IMR-90 (cell line): ENCODE measurements around the gene NPAS3. TPM values are rescaled to one million over a fixed set of nuclear protein-coding genes. Genes with fewer than 3 reads are reported as not detected.

Experiments used
- ATAC-seq: fragments of 200-7000 bp; cut with Tn5 transposase; 2 replicates; pipeline ENCODE4 v1.9.1; 2020; ENCODE audit warnings: low read depth, mild to moderate bottlenecking, moderate library complexity
- BruUV-seq: library from RNA; stranded (reverse); fragments of 400-500 nt; replicated peaks from 2 replicates; lab custom pipeline; 2021; lab: Mats Ljungman, UMichigan
- CTCF ChIA-PET: fragments of 300-600 bp; formaldehyde crosslinking; extraction: SDS; loops from one replicate; lab custom pipeline; 2021; ENCODE audit warnings: antibody characterized with exemption; lab: Yijun Ruan, JAX
- POLR2A ChIA-PET: fragments of 300-600 bp; sonication (Branson Sonifier 250); formaldehyde crosslinking; loops from one replicate; lab custom pipeline; 2022; ENCODE audit warnings: antibody characterized with exemption; ENCODE audit not compliant: unreplicated experiment; lab: Charles Lee
- DNase-seq: peaks from one replicate; pipeline ENCODE4 v3.0.0; 2013
- H2AFZ ChIP-seq: replicated peaks from 2 replicates; pipeline ENCODE3; 2013; ENCODE audit warnings: low read length, mild to moderate bottlenecking; ENCODE audit not compliant: poor library complexity
- H2AK5ac ChIP-seq: 2 replicates; pipeline ENCODE4 v1.6.1; 2013; ENCODE audit warnings: low read depth, low read length, inconsistent platforms
- H2AK9ac ChIP-seq: replicated peaks from 2 replicates; pipeline ENCODE3; 2013; ENCODE audit warnings: mild to moderate bottlenecking, low read depth, low read length, moderate library complexity; ENCODE audit not compliant: poor library complexity
- H2BK120ac ChIP-seq: 2 replicates; pipeline ENCODE4 v1.6.1; 2013; ENCODE audit warnings: low read depth, low read length, inconsistent platforms
- H2BK15ac ChIP-seq: 3 replicates; pipeline ENCODE4 v1.6.1; 2013; ENCODE audit warnings: low read depth, low read length, inconsistent platforms
- H2BK20ac ChIP-seq: 2 replicates; pipeline ENCODE4 v1.6.1; 2013; ENCODE audit warnings: low read depth, mild to moderate bottlenecking, inconsistent platforms, low read length, moderate library complexity
- H2BK5ac ChIP-seq: 2 replicates; pipeline ENCODE4 v1.6.1; 2013; ENCODE audit warnings: mild to moderate bottlenecking, low read depth, low read length, inconsistent platforms; ENCODE audit not compliant: poor library complexity, severe bottlenecking
- H3K14ac ChIP-seq: replicated peaks from 2 replicates; pipeline ENCODE4 v1.6.1; 2013; ENCODE audit warnings: low read depth, low read length, inconsistent platforms
- H3K18ac ChIP-seq: 2 replicates; pipeline ENCODE4 v1.6.1; 2013; ENCODE audit warnings: low read depth, low read length, control low read depth
- H3K23ac ChIP-seq: 2 replicates; pipeline ENCODE4 v1.6.1; 2013; ENCODE audit warnings: low read depth, low read length, inconsistent platforms
- H3K27ac ChIP-seq: 2 replicates; pipeline ENCODE4 v1.5.1; 2013; ENCODE audit warnings: mild to moderate bottlenecking, control low read depth, low read length; ENCODE audit not compliant: insufficient read depth
- H3K27me3 ChIP-seq: 2 replicates; pipeline ENCODE4 v1.6.1; 2013; ENCODE audit warnings: low read length; ENCODE audit not compliant: control insufficient read depth, insufficient read depth
- H3K36me3 ChIP-seq: 2 replicates; pipeline ENCODE4 v1.6.1; 2013; ENCODE audit warnings: low read length, mixed read lengths; ENCODE audit not compliant: control insufficient read depth, insufficient read depth
- H3K4ac ChIP-seq: 2 replicates; pipeline ENCODE4 v1.6.1; 2013; ENCODE audit warnings: low read depth, low read length, inconsistent platforms
- H3K4me1 ChIP-seq: 2 replicates; pipeline ENCODE4 v1.6.1; 2013; ENCODE audit warnings: low read length, mixed read lengths; ENCODE audit not compliant: control insufficient read depth, insufficient read depth
- H3K4me2 ChIP-seq: 2 replicates; pipeline ENCODE4 v1.6.1; 2013; ENCODE audit warnings: low read depth, mild to moderate bottlenecking, control low read depth, low read length, moderate library complexity
- H3K4me3 ChIP-seq: 2 replicates; pipeline ENCODE4 v1.5.1; 2013; ENCODE audit warnings: low read depth, mild to moderate bottlenecking, control low read depth, low read length, moderate library complexity; ENCODE audit not compliant: insufficient read depth
- H3K56ac ChIP-seq: 2 replicates; pipeline ENCODE4 v1.6.1; 2013; ENCODE audit warnings: low read length, inconsistent platforms; ENCODE audit not compliant: insufficient read depth; ENCODE audit errors: extremely low read depth
- H3K79me1 ChIP-seq, 2 experiments: 2 replicates each; pipeline ENCODE4 v1.6.1; 2013; ENCODE audit warnings: low read length in 2 of 2, inconsistent platforms in 1 of 2, low read depth in 1 of 2
- H3K9ac ChIP-seq: 2 replicates; pipeline ENCODE4 v1.6.1; 2013; ENCODE audit warnings: low read depth, low read length, control low read depth
- H3K9me1 ChIP-seq: 2 replicates; pipeline ENCODE4 v1.6.1; 2013; ENCODE audit warnings: low read length, inconsistent platforms; ENCODE audit not compliant: insufficient read depth
- H3K9me3 ChIP-seq: 2 replicates; pipeline ENCODE4 v1.6.1; 2013; ENCODE audit warnings: low read length; ENCODE audit not compliant: control insufficient read depth, insufficient read depth
- H4K20me1 ChIP-seq: 2 replicates; pipeline ENCODE4 v1.6.1; 2013; ENCODE audit warnings: low read length, inconsistent platforms; ENCODE audit not compliant: insufficient read depth
- H4K5ac ChIP-seq: 2 replicates; pipeline ENCODE4 v1.6.1; 2013; ENCODE audit warnings: mild to moderate bottlenecking, low read depth, low read length, control low read depth
- H4K8ac ChIP-seq, 2 experiments: 2 replicates each; pipeline ENCODE4 v1.6.1; 2013; ENCODE audit warnings: low read depth in 2 of 2, low read length in 2 of 2, control low read depth in 1 of 2, inconsistent platforms in 1 of 2
- H4K91ac ChIP-seq: 2 replicates; pipeline ENCODE4 v1.6.1; 2013; ENCODE audit warnings: low read depth, low read length, inconsistent platforms; ENCODE audit not compliant: insufficient read depth
- BHLHE40 ChIP-seq: fragments of 150-350 bp; IDR thresholded peaks from 2 replicates; pipeline ENCODE4 v1.6.1; 2016; ENCODE audit warnings: mild to moderate bottlenecking, low read depth, low read length
- CEBPB ChIP-seq: IDR thresholded peaks from 2 replicates; pipeline ENCODE4 v1.6.1; 2012; ENCODE audit warnings: low read depth, low read length, improper control_type of control experiment
- CTCF ChIP-seq: conservative IDR thresholded peaks from 2 replicates; pipeline ENCODE4 v1.5.1; 2012; ENCODE audit warnings: mild to moderate bottlenecking, low read depth, low read length, improper control_type of control experiment
- ELK1 ChIP-seq: fragments of 150-350 bp; IDR thresholded peaks from 2 replicates; pipeline ENCODE4 v1.6.1; 2016; ENCODE audit warnings: low read depth, mild to moderate bottlenecking, low read length, moderate library complexity, borderline replicate concordance
- FOS ChIP-seq: fragments of 150-350 bp; IDR thresholded peaks from 2 replicates; pipeline ENCODE4 v1.6.1; 2016; ENCODE audit warnings: low read depth, low read length
- MAFK ChIP-seq: IDR thresholded peaks from 2 replicates; pipeline ENCODE4 v1.6.1; 2012; ENCODE audit warnings: low read depth, low read length, improper control_type of control experiment
- MAZ ChIP-seq: IDR thresholded peaks from 2 replicates; pipeline ENCODE4 v1.6.1; 2012; ENCODE audit warnings: low read depth, mild to moderate bottlenecking, low read length, improper control_type of control experiment, moderate library complexity, borderline replicate concordance
- NFE2L2 ChIP-seq: fragments of 150-350 bp; IDR thresholded peaks from 2 replicates; pipeline ENCODE4 v1.6.1; 2016; ENCODE audit warnings: low read depth, mild to moderate bottlenecking, low read length
- POLR2A ChIP-seq: IDR thresholded peaks from 2 replicates; pipeline ENCODE4 v1.6.1; 2012; ENCODE audit warnings: mild to moderate bottlenecking, low read depth, low read length
- RAD21 ChIP-seq: IDR thresholded peaks from 2 replicates; pipeline ENCODE4 v1.6.1; 2012; ENCODE audit warnings: low read length, improper control_type of control experiment
- RCOR1 ChIP-seq: IDR thresholded peaks from 2 replicates; pipeline ENCODE4 v1.6.1; 2012; ENCODE audit warnings: mild to moderate bottlenecking, low read length, improper control_type of control experiment; ENCODE audit not compliant: insufficient replicate concordance
- USF2 ChIP-seq: fragments of 150-350 bp; IDR thresholded peaks from 2 replicates; pipeline ENCODE4 v1.6.1; 2017; ENCODE audit warnings: mild to moderate bottlenecking, antibody characterized with exemption, low read length, low read depth
- WGBS, 2 experiments: methylation state at CpG; one replicate each; pipeline versions ENCODE4 v1.1.5 to v1.1.7; 2013; ENCODE audit warnings: missing lambda C conversion rate in 2 of 2; ENCODE audit not compliant: insufficient read length in 1 of 2; ENCODE audit errors: extremely low coverage in 2 of 2; 5-methylcytosine and 5-hydroxymethylcytosine counted together
- dilution Hi-C: fragments of 300-500 bp; cut with HindIII; formaldehyde crosslinking; loops from one replicate; pipeline ENCODE4 v1.14.3; 2018; ENCODE audit warnings: low sequenced_read_pairs; ENCODE audit not compliant: unreplicated experiment
- in situ Hi-C: fragments of 300-500 bp; cut with MboI; formaldehyde crosslinking; loops from 3 replicates; pipeline ENCODE4 v1.14.3; 2019; ENCODE audit warnings: low sequenced_read_pairs, inconsistent platforms, mixed read lengths
- intact Hi-C: fragments of 100-400 bp; cut with micrococcal nuclease; formaldehyde crosslinking; loops from 2 replicates; pipeline ENCODE4 v1.10.0; 2022
- polyA plus RNA-seq, 3 experiments: library from polyadenylated mRNA; depleted of rRNA; stranded (reverse); fragments of >200 nt; gene quantifications; 2 replicates each; pipeline ENCODE4 v1.2.3, GENCODE V29; 2012; ENCODE audit warnings: low replicate concordance in 1 of 3
- total RNA-seq: library from RNA; depleted of rRNA; stranded (reverse); fragments of >200 nt; gene quantifications from 2 replicates; pipeline ENCODE4 v1.2.3, GENCODE V29; 2012

Gene NPAS3
- total and polyA plus RNA-seq, 2 of the 4 experiments (the other 2 are of a cell fraction): not detected

GRCh38 chr14:33539918-33540357 lies 601.3 kb downstream of the NPAS3 start:
- dilution Hi-C loops: no loop called here
- WGBS, 2 experiments: no CpG with 5 or more reads among the region's 3 CpGs

More at GRCh38 chr14:33539918-33540357, 601.3 kb downstream of the NPAS3 start:
- no peak overlapping the region for H3K56ac ChIP-seq
- ATAC-seq (no peak), DNase-seq (no peak)
- intact Hi-C loops: no loop called here
- no peak overlapping the region for H3K14ac ChIP-seq
- no peaks in the 10 kb centered on the region for H4K20me1 ChIP-seq
- ChIA-PET POLR2A (no interaction called here), CTCF (no interaction called here)
- no peaks in the 10 kb centered on the region for H3K9me1 ChIP-seq
- in situ Hi-C loops: no loop called here
- H3K4me3 ChIP-seq: no peak overlapping the region
- H2BK5ac ChIP-seq: no peak overlapping the region
- no peak overlapping the region for H2AK9ac ChIP-seq
- H4K8ac ChIP-seq: no peak overlapping the region
- H3K4ac ChIP-seq: no peak overlapping the region
- no peak overlapping the region for H4K91ac ChIP-seq
- TF ChIP-seq RCOR1 (no peak), CTCF (no peak), NFE2L2 (no peak), FOS (no peak), MAZ (no peak), MAFK (no peak), USF2 (no peak), CEBPB (no peak), ELK1 (no peak), RAD21 (no peak), BHLHE40 (no peak), POLR2A (no peak)
- no peak overlapping the region for H3K18ac ChIP-seq
- H3K36me3 ChIP-seq: no peaks in the 10 kb centered on the region
- H2AK5ac ChIP-seq: no peak overlapping the region
- H2BK15ac ChIP-seq: no peak overlapping the region
- H3K9ac ChIP-seq: no peak overlapping the region
- H3K4me2 ChIP-seq: no peak overlapping the region
- no peak overlapping the region for H4K5ac ChIP-seq
- H3K27me3 ChIP-seq: no peaks in the 10 kb centered on the region
- H3K4me1 ChIP-seq: no peaks in the 10 kb centered on the region
- no peak overlapping the region for H3K23ac ChIP-seq
- no peaks in the 10 kb centered on the region for H3K9me3 ChIP-seq
- no TSS peak for BruUV-seq
- no peaks in the 10 kb centered on the region for H3K79me1 ChIP-seq
- no peak overlapping the region for H2BK120ac ChIP-seq
- no peak overlapping the region for H2BK20ac ChIP-seq
- no peak overlapping the region for H2AFZ ChIP-seq
- no peak overlapping the region for H3K27ac ChIP-seq
